Measurements from ENCODE around the gene CLPSL2. TPM values are rescaled to one million over a fixed set of nuclear protein-coding genes. Genes with fewer than 3 reads are reported as not detected.

Gene CLPSL2
- total RNA-seq, 3 donors from 2014 or later = not detected

- no peak for DNase-seq
- H3K4me1 ChIP-seq (ENCODE audit: low read depth) = no peaks in the 10 kb centered on the region
- no peaks in the 10 kb centered on the region for H3K9me3 ChIP-seq
- intact Hi-C loops (cut with DNase I, micrococcal nuclease) = no loop called here
- no peak for ATAC-seq
- TF ChIP-seq, protein P1, sequence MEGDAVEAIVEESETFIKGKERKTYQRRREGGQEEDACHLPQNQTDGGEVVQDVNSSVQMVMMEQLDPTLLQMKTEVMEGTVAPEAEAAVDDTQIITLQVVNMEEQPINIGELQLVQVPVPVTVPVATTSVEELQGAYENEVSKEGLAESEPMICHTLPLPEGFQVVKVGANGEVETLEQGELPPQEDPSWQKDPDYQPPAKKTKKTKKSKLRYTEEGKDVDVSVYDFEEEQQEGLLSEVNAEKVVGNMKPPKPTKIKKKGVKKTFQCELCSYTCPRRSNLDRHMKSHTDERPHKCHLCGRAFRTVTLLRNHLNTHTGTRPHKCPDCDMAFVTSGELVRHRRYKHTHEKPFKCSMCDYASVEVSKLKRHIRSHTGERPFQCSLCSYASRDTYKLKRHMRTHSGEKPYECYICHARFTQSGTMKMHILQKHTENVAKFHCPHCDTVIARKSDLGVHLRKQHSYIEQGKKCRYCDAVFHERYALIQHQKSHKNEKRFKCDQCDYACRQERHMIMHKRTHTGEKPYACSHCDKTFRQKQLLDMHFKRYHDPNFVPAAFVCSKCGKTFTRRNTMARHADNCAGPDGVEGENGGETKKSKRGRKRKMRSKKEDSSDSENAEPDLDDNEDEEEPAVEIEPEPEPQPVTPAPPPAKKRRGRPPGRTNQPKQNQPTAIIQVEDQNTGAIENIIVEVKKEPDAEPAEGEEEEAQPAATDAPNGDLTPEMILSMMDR (IDR thresholded peaks at IDR 0.05) = no peak
- H3K4me3 ChIP-seq = no peak overlapping the region
- H3K36me3 ChIP-seq (ENCODE audit: low read depth) = no peaks in the 10 kb centered on the region
These were observed 7.8 kb downstream of the CLPSL2 start for GRCh38 chr6:35784200-35784599.

DNA sequence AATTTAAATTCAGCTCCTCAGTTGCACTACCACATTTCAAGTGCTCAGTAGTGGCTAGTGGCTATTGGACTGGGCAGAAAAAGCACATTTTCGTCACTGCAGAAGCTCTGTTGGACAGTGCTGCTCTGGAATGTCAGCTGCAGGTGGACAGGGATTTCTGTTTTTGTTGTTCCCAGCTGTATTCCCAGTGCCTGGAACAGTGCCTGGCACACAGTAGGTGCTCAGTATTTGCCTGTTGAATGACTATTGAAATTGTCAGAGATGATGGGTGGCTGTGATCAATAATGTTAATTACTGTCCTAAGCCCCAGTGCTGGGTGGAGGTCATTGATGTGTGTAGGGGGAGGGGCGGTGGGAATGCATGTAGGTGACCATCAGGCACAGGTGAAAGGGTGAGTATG lies 9.9 kb downstream of the CLPSL2 start:
- no peak for ATAC-seq
- Histone ChIP-seq H3K4me1 (ENCODE audit: low read depth) (no peaks in the 10 kb centered on the region), H3K9me3 (no peaks in the 10 kb centered on the region), H3K36me3 (ENCODE audit: low read depth) (no peaks in the 10 kb centered on the region), H3K4me3 (no peak overlapping the region)
- no peak for DNase-seq
- intact Hi-C loops (cut with DNase I, micrococcal nuclease) = no loop called here
- TF ChIP-seq, protein P1 (IDR thresholded peaks at IDR 0.05) = no peak

DNA sequence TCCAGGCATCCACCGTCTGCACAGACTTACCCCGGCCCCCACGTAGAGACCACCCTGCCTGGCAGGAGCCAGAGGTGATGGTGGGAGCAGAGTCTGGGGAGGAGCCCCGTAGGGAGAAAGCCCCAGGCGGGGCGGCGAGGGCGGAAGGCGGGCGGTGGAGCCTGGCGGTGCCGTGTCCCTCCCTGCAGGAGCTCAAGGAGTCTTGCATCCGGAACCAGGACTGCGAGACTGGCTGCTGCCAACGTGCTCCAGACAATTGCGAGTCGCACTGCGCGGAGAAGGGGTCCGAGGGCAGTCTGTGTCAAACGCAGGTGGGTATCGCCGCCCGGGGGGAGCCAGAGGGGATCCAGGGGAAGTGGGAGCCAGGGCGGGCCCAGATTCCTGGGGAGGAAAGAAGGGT lies 10.4 kb downstream of the CLPSL2 start:
- Histone ChIP-seq H3K36me3 (ENCODE audit: low read depth) (no peaks in the 10 kb centered on the region), H3K9me3 (no peaks in the 10 kb centered on the region), H3K4me1 (ENCODE audit: low read depth) (no peaks in the 10 kb centered on the region), H3K4me3 (no peak overlapping the region)
- DNase-seq (no peak), ATAC-seq (peak; percentile 21)
- TF ChIP-seq, protein P1 (IDR thresholded peaks at IDR 0.05) = no peak
- intact Hi-C loops (cut with DNase I, micrococcal nuclease) = no loop called here

GRCh38 chr6:35787266-35788218 lies 11.1 kb downstream of the CLPSL2 start:
- H3K4me3 ChIP-seq = no peak overlapping the region
- peak; percentile 23 for ATAC-seq
- no peaks in the 10 kb centered on the region for H3K9me3 ChIP-seq
- intact Hi-C loops (cut with DNase I, micrococcal nuclease) = no loop called here
- no peaks in the 10 kb centered on the region for H3K4me1 ChIP-seq (ENCODE audit: low read depth)
- no peaks in the 10 kb centered on the region for H3K36me3 ChIP-seq (ENCODE audit: low read depth)
- TF ChIP-seq, protein P1 (IDR thresholded peaks at IDR 0.05) = no peak
- no peak for DNase-seq

DNA sequence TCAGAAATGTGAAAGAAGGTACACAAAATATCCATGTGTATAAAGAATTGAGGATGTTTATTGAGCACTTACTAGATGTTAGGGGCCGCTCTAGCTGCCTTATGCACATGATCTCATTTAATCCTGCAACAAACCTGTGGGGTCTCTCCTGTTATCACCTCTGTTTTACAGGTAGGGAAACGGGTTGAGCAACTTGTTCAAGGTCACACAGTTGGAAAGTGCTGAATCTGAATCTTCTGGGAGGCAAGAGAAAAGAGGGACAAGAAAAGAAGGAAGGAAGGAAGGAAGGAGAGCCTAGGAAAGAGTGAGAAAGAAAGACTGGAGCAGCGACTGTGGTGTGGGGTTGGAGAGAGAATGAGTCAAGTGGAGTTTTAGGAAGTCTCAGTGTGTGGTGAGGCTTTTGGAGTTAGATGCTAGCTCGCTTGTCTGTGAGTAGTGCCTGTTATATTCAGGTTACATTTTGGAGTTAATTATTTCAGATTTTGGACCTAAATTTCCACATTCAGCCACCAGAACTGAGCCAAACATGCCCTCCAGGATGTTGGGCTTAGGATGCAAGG lies 12.1 kb downstream of the CLPSL2 start:
- ATAC-seq (no peak), DNase-seq (no peak)
- Histone ChIP-seq H3K4me1 (ENCODE audit: low read depth) (no peaks in the 10 kb centered on the region), H3K36me3 (ENCODE audit: low read depth) (no peaks in the 10 kb centered on the region), H3K9me3 (no peaks in the 10 kb centered on the region), H3K4me3 (no peak overlapping the region)
- intact Hi-C loops (cut with DNase I, micrococcal nuclease) = no loop called here
- TF ChIP-seq, protein P1 (IDR thresholded peaks at IDR 0.05) = no peak
